Retina (tissue), 1 donor: ENCODE measurements around the gene TEX44.

ENCODE experiments used
- DNase-seq: peaks from one replicate; pipeline ENCODE4 v3.0.0-alpha.2; 2016

TEX44 gene

GRCh38 chr2:231606941-231607340, 14.3 kb downstream of the TEX44 start:
- no peak for DNase-seq

GRCh38 chr2:231611273-231612108, 18.8 kb downstream of the TEX44 start:
- DNase-seq, result no peak

- DNase-seq, result no peak
Observed at GRCh38 chr2:231612109-231612455, 19.4 kb downstream of the TEX44 start.

GRCh38 chr2:231612456-231613330, 20.0 kb downstream of the TEX44 start:
- DNase-seq, result peak; percentile 92

- no peak for DNase-seq
Observed at GRCh38 chr2:231613331-231613662, 20.6 kb downstream of the TEX44 start.

- peak; percentile 94 for DNase-seq
Observed at GRCh38 chr2:231613663-231614558, 21.2 kb downstream of the TEX44 start.

- peak; percentile 91 for DNase-seq
Observed at GRCh38 chr2:231614559-231615057, 21.9 kb downstream of the TEX44 start.

- no peak for DNase-seq
Observed at GRCh38 chr2:231615058-231615671, 22.5 kb downstream of the TEX44 start.

GRCh38 chr2:231616296-231616695, 23.6 kb downstream of the TEX44 start:
- no peak for DNase-seq

GRCh38 chr2:231617059-231617926, 24.6 kb downstream of the TEX44 start:
- no peak for DNase-seq

- peak; percentile 67 for DNase-seq
Observed at GRCh38 chr2:231621051-231621879, 28.6 kb downstream of the TEX44 start.

- no peak for DNase-seq
Observed at GRCh38 chr2:231622963-231623362, 30.3 kb downstream of the TEX44 start.

- DNase-seq, result no peak
Observed at GRCh38 chr2:231626449-231626848, 33.8 kb downstream of the TEX44 start.

- DNase-seq, result no peak
Observed at GRCh38 chr2:231627384-231628120, 34.9 kb downstream of the TEX44 start.

- no peak for DNase-seq
Observed at GRCh38 chr2:231632559-231633142, 40.0 kb downstream of the TEX44 start.

- DNase-seq, result no peak
Observed at GRCh38 chr2:231633241-231633976, 40.7 kb downstream of the TEX44 start.

GRCh38 chr2:231634412-231634811, 41.7 kb downstream of the TEX44 start:
- DNase-seq, result no peak
